GM21528 (cell line): ENCODE data around the gene SLC39A9.
"Not testable (repeated sequence)": the region's sequence is repeated elsewhere in the genome, so short reads cannot be mapped to it uniquely, and the experiment has no call there.

Experiments used
- ATAC-seq: cut with Tn5 transposase; IDR thresholded peaks from one replicate; pipeline ENCODE4 v1.9.1; 2021; ENCODE audit warnings: mild to moderate bottlenecking, moderate library complexity; ENCODE audit not compliant: unreplicated experiment, low FRiP score

SLC39A9 gene

DNA sequence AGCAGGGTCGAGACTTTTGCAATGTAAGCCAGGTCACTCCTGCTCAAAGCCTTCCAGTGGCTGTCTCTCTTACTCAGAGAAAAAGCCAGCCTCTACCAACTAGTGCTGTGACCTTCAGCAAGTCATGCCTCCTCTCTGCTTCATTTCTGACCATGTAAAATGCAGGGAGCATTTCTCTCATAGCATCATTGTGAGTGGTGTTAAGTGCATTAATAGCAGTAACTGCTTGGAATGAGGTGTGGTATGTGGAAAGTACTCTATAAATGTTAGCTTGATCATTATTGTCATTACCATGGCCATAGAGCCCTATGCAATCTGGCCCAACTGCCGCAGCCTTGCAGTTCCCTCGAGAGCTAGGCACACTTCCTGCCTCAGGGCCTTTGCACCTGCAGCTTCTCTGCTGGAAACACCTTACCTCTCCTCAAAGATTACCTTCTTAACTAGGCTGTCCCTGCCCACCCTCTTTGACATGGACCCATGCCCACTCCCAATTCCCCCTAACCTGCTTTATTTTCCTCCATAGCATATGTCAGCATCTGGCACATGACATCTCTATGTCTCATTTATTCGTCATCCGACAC is 96.9 kb downstream of the SLC39A9 start:
- ATAC-seq = no peak

DNA sequence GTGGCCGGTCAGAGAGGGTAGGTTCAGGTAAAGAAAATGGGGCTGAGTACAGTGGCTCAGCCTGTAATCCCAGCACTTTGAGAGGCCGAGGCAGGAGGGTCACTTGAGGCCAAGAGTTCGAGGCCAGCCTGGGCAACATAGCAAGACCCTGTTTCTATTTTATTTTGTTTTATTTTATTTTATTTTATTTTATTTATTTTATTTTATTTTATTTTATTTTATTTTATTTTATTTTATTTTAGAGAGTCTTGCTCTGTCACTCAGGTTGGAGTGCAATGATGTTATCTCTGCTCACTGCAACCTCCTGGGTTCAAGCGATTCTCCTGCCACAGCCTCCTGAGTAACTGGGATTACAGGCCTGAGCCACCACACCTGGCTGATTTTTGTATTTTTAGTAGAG is 99.4 kb downstream of the SLC39A9 start:
- not testable (repeated sequence) for ATAC-seq

DNA sequence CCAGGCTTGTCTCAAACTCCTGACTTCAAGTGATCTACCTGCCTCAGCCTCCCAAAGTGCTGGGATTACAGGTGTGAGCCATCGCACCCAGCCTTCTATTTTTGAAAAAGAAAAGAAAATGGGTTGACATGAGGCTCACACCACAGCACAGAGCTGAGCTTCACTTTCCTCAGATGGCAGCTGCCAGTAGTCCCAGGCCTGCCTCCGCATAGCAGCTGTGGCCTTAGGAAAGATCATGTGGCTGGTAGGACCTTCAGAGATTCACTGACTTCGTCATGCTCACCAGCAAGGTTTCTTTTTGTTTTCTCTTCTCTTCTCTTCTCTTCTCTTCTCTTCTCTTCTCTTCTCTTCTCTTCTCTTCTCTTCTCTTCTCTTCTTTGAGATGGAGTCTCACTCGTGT is 99.8 kb downstream of the SLC39A9 start:
- not testable (repeated sequence) for ATAC-seq

DNA sequence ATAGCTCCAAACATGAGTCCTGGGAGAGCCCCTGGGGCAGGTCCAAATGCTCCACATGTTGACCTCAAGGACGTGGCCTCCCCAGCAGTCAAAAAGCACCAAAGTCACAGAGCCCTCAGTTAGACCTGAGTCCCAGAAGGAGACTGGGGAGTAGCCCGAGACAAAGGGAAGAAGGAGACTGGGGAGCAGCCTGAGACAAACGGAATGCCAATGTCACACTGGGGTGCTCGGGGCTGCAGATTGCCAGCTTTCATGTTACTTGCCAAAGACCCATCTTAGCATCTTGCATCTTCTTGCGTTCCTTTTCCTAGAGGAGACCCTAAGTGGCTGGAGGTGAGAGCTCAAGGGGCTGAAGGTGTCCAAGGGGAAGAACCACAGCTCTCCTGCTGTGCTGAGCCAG is 100.9 kb downstream of the SLC39A9 start:
- no peak for ATAC-seq

DNA sequence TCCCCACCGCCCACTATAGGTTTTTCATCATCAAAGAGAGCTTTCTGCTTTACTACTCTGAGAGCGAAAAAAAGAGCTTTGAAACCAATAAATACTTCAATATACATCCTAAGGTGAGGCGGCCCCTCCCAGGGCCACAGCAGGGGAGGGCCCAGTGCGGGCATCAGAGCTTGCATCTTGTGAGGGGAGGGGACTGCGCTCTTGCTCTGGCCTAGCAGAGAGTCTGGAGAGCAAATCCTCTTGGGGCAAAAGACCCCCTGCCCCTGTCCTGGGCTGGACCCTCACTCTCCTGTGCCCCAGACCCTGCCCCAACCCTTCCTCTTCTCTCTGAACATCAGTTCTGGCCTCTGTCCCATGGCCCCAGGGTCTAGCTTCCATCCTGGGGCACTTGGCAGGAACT is 101.6 kb downstream of the SLC39A9 start:
- ATAC-seq = no peak

DNA sequence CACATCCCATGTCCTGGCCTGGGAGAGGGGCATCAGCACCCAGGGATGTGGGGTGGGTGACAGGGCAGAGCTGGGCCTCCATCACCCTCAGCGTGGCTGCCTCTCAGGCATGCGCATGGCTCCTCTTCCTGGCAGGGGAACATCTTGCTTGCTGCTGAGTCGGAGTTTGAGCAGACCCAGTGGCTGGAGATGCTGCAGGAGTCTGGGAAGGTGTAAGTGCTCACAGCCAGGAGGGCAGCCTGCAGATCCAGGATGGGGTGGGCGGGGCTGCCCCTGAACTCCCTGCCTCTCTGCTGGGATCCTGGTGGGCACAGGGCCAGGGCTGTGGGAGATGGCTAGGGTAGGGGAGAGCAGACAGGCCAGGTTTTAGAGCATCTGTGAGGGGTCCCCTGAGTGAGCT is 102.2 kb downstream of the SLC39A9 start:
- ATAC-seq = no peak

DNA sequence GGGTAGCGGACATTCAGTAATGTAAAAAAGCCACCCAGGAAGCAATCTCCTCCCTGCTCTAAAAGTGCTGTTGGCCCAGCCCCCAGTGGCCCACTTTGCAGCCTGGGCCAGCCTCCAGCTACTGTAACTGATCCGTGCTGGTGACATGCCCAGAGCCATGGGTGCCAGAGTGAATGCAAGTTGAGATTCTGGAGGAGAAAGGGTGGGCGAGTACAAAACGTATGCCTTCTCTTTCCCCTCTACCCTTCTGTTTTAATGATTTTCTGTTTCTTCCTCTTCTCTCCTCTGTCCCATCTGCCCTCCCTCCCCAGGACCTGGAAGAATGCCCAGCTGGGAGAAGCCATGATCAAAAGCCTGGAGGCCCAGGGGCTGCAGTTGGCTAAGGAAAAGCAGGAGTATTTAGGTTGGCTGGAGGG is 102.9 kb downstream of the SLC39A9 start:
- ATAC-seq = no peak

DNA sequence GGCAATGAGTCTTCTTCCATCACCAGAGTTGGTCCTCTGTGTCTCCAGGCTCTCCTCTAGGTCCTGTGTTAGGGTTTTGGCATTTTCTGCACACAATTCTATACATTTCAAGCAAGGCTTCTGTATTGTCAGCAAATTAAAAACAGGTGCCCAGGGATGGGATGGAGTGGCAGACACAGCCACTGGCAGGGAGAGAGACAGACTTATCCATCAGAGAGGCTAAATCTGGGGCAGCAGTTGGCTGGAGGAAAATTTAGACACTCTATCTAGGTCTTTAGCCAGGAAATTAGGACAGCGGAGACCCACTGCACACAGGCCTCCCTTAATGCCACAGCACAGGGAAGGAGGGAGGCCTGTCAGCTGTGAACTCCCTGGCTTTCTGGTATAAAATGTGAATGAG is 106.3 kb downstream of the SLC39A9 start:
- no peak for ATAC-seq

DNA sequence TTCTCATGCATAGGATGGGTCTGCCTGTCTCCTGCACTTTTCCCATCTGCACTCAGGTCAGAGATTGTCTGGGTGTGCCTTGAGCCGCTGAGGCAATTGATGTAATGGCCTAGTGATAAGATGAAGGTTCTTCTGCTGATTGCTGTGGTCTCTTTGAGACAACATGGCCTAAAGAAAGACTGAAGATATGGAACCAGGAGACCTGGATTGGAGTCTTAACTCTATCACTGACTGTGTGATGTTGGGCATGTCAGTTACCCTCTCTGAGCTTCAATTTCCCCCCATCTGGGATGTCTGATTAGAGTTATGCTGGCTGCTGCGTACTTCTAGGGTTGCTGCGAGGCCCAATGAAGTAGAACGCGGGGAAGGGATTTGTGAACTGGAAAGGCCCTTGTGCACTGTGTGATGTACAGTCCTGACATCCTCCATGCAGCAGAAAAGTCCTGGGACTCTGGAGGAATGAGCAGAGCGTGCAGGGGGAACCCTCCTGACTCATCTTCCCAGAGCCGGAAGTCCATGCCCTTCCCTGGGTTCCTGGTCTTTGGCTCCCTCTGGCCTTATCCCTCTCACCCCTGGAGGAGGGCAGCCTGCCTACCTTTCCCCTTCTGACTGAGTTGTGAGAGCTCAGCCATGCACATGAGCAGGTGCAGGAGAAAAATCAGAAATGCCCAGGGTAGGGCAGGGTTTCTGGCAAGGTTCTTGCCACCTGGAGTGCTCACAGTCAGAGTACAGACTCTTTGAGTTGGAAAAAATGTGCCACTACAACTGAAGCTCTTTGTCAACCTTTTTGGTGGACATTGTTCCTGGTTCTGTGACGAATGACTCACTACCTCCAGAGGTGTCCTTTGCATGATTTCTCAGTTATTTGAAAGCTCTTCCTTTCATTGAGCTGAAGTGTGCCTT is 107.1 kb downstream of the SLC39A9 start:
- no peak for ATAC-seq

DNA sequence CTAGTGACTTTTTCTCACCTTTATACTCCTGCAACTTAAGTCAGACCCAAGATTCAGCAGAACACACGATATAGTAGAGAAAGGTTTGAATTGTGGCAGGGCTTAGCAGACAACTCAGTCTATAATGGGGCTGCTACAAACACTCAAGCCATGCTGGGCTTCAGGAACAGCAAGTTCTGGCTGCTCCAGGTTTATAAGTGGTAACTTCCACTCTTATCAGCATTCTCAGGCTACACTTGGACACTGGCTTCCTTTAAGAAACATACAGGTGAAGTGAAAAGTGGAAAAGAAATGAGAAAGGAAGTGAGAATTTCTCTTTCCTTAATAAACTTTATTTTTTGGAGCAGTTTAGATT is 107.7 kb downstream of the SLC39A9 start:
- ATAC-seq = no peak
